GM12878 (cell line): ENCODE data around the gene DUSP22. TPM values are rescaled to one million over a fixed set of nuclear protein-coding genes. Genes with fewer than 3 reads are reported as not detected.

Experiments used
- ATAC-seq: fragments of 200-7000 bp; cut with Tn5 transposase; 3 replicates; pipeline ENCODE4 v1.9.1; 2020; ENCODE audit warnings: mild to moderate bottlenecking, moderate library complexity
- BruUV-seq: library from RNA; stranded (reverse); fragments of 400-500 nt; replicated peaks from 2 replicates; lab custom pipeline; 2021; lab: Mats Ljungman, UMichigan
- CTCF ChIA-PET: fragments of 300-600 bp; sonication (Branson Sonifier 250); formaldehyde crosslinking; extraction: SDS; loops from one replicate; lab custom pipeline; 2021; ENCODE audit warnings: inconsistent platforms; lab: Yijun Ruan, JAX
- POLR2A ChIA-PET: fragments of 350-600 bp; formaldehyde crosslinking; extraction: SDS; loops from one replicate; lab custom pipeline; 2021; ENCODE audit warnings: inconsistent platforms; lab: Charles Lee
- RAD21 ChIA-PET: fragments of 300-600 bp; sonication (Branson Sonifier 250); formaldehyde crosslinking; loops from one replicate; lab custom pipeline; 2023; ENCODE audit warnings: antibody characterized with exemption; ENCODE audit not compliant: unreplicated experiment; lab: Charles Lee
- SMC1A ChIA-PET: fragments of 300-600 bp; sonication (Branson Sonifier 250); formaldehyde crosslinking; loops from one replicate; lab custom pipeline; 2023; ENCODE audit not compliant: unreplicated experiment, uncharacterized antibody; lab: Charles Lee
- DNase-seq: peaks from one replicate; pipeline ENCODE4 v3.0.0-alpha.2; 2011; ENCODE audit warnings: low read depth, low spot score
- FAIRE-seq: peaks from 3 replicates; lab custom pipeline; 2011; peaks lifted over from hg19 to GRCh38; lab: Jason Lieb, UNC
- H2AFZ ChIP-seq: 2 replicates; pipeline ENCODE4 v1.6.0; 2011; ENCODE audit warnings: low read depth, low read length, control low read depth; ENCODE audit not compliant: control insufficient read depth
- H3K27ac ChIP-seq: 2 replicates; pipeline ENCODE4 v1.5.1; 2011; ENCODE audit warnings: control low read depth; ENCODE audit not compliant: control insufficient read depth, insufficient read depth
- H3K27me3 ChIP-seq, 2 experiments: replicated peaks in 1 of 2; 2 replicates each; pipeline versions ENCODE4 v1.6.0 to v1.6.1; 2011; ENCODE audit warnings: low read length in 1 of 2; ENCODE audit not compliant: control insufficient read depth in 2 of 2, insufficient read depth in 2 of 2
- H3K36me3 ChIP-seq, 2 experiments: 2 replicates each; pipeline ENCODE4 v1.5.1; 2011; ENCODE audit warnings: low read length in 1 of 2; ENCODE audit not compliant: control insufficient read depth in 2 of 2, insufficient read depth in 2 of 2
- H3K4me1 ChIP-seq: 2 replicates; pipeline ENCODE4 v1.6.1; 2011; ENCODE audit warnings: mild to moderate bottlenecking, low read length, moderate library complexity, mixed read lengths; ENCODE audit not compliant: control insufficient read depth, insufficient read depth
- H3K4me2 ChIP-seq: 2 replicates; pipeline ENCODE4 v1.6.0; 2011; ENCODE audit warnings: control low read depth; ENCODE audit not compliant: control insufficient read depth, insufficient read depth
- H3K4me3 ChIP-seq: fragments of 200-600 bp; sonication (generic); 2 replicates; pipeline ENCODE4 v1.5.1; 2016
- H3K79me2 ChIP-seq: 2 replicates; pipeline ENCODE4 v1.6.0; 2011; ENCODE audit warnings: low read length; ENCODE audit not compliant: control insufficient read depth, insufficient read depth
- H3K9ac ChIP-seq: 2 replicates; pipeline ENCODE4 v1.8.0; 2011; ENCODE audit warnings: low read length, control low read depth, mixed read lengths; ENCODE audit not compliant: control insufficient read depth, insufficient read depth
- H3K9me3 ChIP-seq: replicated peaks from 3 replicates; pipeline ENCODE4 v1.5.1; 2011; ENCODE audit warnings: mild to moderate bottlenecking, low read length; ENCODE audit not compliant: control insufficient read depth, insufficient read depth
- H4K20me1 ChIP-seq: 2 replicates; pipeline ENCODE4 v1.6.0; 2011; ENCODE audit not compliant: control insufficient read depth, insufficient read depth
- BCLAF1 ChIP-seq: fragments of 450-650 bp; IDR thresholded peaks from 2 replicates; pipeline ENCODE4 v1.6.1; 2017; ENCODE audit warnings: antibody characterized with exemption, mild to moderate bottlenecking, moderate library complexity
- BHLHE40 ChIP-seq, 2 experiments: fragments of 450-650 bp in 1 of 2; IDR thresholded peaks; 2 replicates each; pipeline ENCODE4 v1.6.1; 2011 to 2017; ENCODE audit warnings: low read depth in 2 of 2, borderline replicate concordance in 1 of 2, improper control_type of control experiment in 1 of 2, low read length in 1 of 2, mild to moderate bottlenecking in 1 of 2
- CHD4 ChIP-seq: fragments of 200-600 bp; sonication (generic); IDR thresholded peaks from 2 replicates; pipeline ENCODE4 v1.6.1; 2016; ENCODE audit warnings: mild to moderate bottlenecking
- FOS ChIP-seq: IDR thresholded peaks from 3 replicates; pipeline ENCODE4 v1.6.1; 2011; ENCODE audit warnings: borderline replicate concordance; ENCODE audit not compliant: insufficient read length; ENCODE audit errors: extremely low read depth
- RBBP5 ChIP-seq: fragments of 200-600 bp; sonication (generic); conservative IDR thresholded peaks from 2 replicates; pipeline ENCODE4 v1.6.1; 2016
- SKIL ChIP-seq: fragments of 450-650 bp; IDR thresholded peaks from 2 replicates; pipeline ENCODE4 v1.6.1; 2017; ENCODE audit warnings: mild to moderate bottlenecking, low read depth, inconsistent platforms; ENCODE audit not compliant: poor library complexity, severe bottlenecking
- SMAD5 ChIP-seq: IDR thresholded peaks from 2 replicates; pipeline ENCODE4 v1.6.1; 2016; ENCODE audit warnings: antibody characterized with exemption, low read depth
- ZBED1 ChIP-seq: IDR thresholded peaks from 2 replicates; pipeline ENCODE4 v1.6.1; 2016; ENCODE audit warnings: borderline replicate concordance
- ZBTB11 ChIP-seq: fragments of 450-650 bp; formaldehyde crosslinking; IDR thresholded peaks from 2 replicates; pipeline ENCODE4 v1.5.0; 2022; ENCODE audit warnings: mild to moderate bottlenecking, missing genetic modification characterization
- WGBS: methylation state at CpG from one replicate; pipeline ENCODE4 v1.1.6; 2016; ENCODE audit warnings: low lambda C conversion rate; ENCODE audit not compliant: insufficient replicate concordance, insufficient coverage; ENCODE audit errors: missing lambda C conversion rate; 5-methylcytosine and 5-hydroxymethylcytosine counted together
- in situ Hi-C: fragments of 300-500 bp; cut with MboI; formaldehyde crosslinking; loops from 9 replicates; pipeline ENCODE4 v1.14.3; 2018; ENCODE audit warnings: mixed read lengths
- intact Hi-C: fragments of 100-400 bp; cut with micrococcal nuclease; formaldehyde crosslinking; loops from one replicate; pipeline ENCODE4 v1.14.2; 2022; ENCODE audit not compliant: unreplicated experiment
- polyA plus RNA-seq, 11 experiments: library from polyadenylated mRNA; depleted of rRNA in 4 of 11; unstranded in 6 of 11; stranded (reverse) in 5 of 11; fragments of >200 nt; fragmentation: Nextera tagmentation in 4 of 11; fragmentation: Illumina TruSeq in 1 of 11; extraction: Ambion mirVana in 4 of 11; extraction: Trizol in 1 of 11; gene quantifications; 1 replicate in 1 of 11; 2 replicates in 10 of 11; pipeline versions ENCODE4 v1.2.1 to v1.2.3, GENCODE V29; 2011 to 2016; ENCODE audit warnings: inconsistent platforms in 2 of 11, missing spikeins in 2 of 11, low read depth in 1 of 11
- total RNA-seq, 4 experiments: library from RNA; depleted of rRNA in 3 of 4; stranded (reverse); fragments of >200 nt in 3 of 4; fragmentation: Illumina TruSeq in 1 of 4; extraction: Trizol in 1 of 4; gene quantifications; 2 replicates each; pipeline versions ENCODE4 v1.2.1 to v1.2.3, GENCODE V29; 2013 to 2021

The DUSP22 gene
- total and polyA plus RNA-seq, 10 of the 15 experiments (the other 5 are each of a cell fraction or from before 2014, with no cell fraction given), result 78.9 to 156 (median 107) TPM

- no peak overlapping the region for H3K4me2 ChIP-seq
- ChIA-PET CTCF (interaction anchor here (1.2 to 4.8 kb wide), 3 partner anchors 12 to 46 kb away, joined by 4 to 34 read pairs (median 23); no protein-coding TSS in a partner anchor), SMC1A (interaction anchor here (0.6 to 9.6 kb wide), 9 partner anchors 10 to 68 kb away, joined by 3 to 230 read pairs (median 6); no protein-coding TSS in a partner anchor), POLR2A (interaction anchor here (1.0 to 1.3 kb wide), 4 partner anchors 8 to 33 kb away, joined by 3 to 6 read pairs (median 3); no protein-coding TSS in a partner anchor), RAD21 (interaction anchor here (0.6 to 8.0 kb wide), 7 partner anchors 11 to 230 kb away, joined by 3 to 73 read pairs (median 4); no protein-coding TSS in a partner anchor)
- TF ChIP-seq ZBED1 (no peak), FOS (no peak), RBBP5 (no peak), BCLAF1 (no peak), SKIL (no peak), SMAD5 (no peak), CHD4 (no peak), BHLHE40 (IDR thresholded peaks at IDR 0.05; ENCODE audit: borderline replicate concordance in 1 of 2, low read depth in 2 of 2, low read length in 1 of 2) (no peak), ZBTB11 (CRISPR knock-in tag) (no peak)
- DNase-seq, result no peak
- H3K27ac ChIP-seq, result no peak overlapping the region
- in situ Hi-C loops, result no loop called here
- no peaks in the 10 kb centered on the region for H3K79me2 ChIP-seq
- H2AFZ ChIP-seq, result no peak overlapping the region
- H3K36me3 ChIP-seq, result no peaks in the 10 kb centered on the region
- intact Hi-C loops, result no loop called here
- H3K27me3 ChIP-seq, result no peaks in the 10 kb centered on the region
- H3K9ac ChIP-seq, result no peak overlapping the region
- no peaks in the 10 kb centered on the region; the same call in 2 of the 3 replicates for H3K9me3 ChIP-seq
- BruUV-seq, result no TSS peak
- H3K4me3 ChIP-seq, result no peak overlapping the region
- no peak for FAIRE-seq
- WGBS, result 80% methylated on average over 12 of the region's 12 CpGs
- H4K20me1 ChIP-seq, result no peaks in the 10 kb centered on the region
- peaks cover 32% of the 10 kb centered on the region for H3K4me1 ChIP-seq
- ATAC-seq, result no peak
Observed at GRCh38 chr6:363291-363690, 71.0 kb downstream of the DUSP22 start.
